GM23248 (cell line): ENCODE results near the gene SERPINC1. TPM values are rescaled to one million over a fixed set of nuclear protein-coding genes. Genes with fewer than 3 reads are reported as not detected.

ENCODE experiments used
- DNase-seq: peaks from one replicate; pipeline ENCODE4 v3.0.0-alpha.2; 2015
- H2AFZ ChIP-seq: fragments of 200-600 bp; sonication (generic); 2 replicates; pipeline ENCODE4 v1.6.1; 2016; ENCODE audit warnings: antibody characterized with exemption
- H3F3A ChIP-seq: fragments of 200-600 bp; sonication (generic); 2 replicates; pipeline ENCODE4 v1.6.1; 2016; ENCODE audit warnings: mild to moderate bottlenecking, antibody characterized with exemption, mixed run types; ENCODE audit not compliant: insufficient read depth
- H3K27ac ChIP-seq: fragments of 200-600 bp; sonication (generic); 2 replicates; pipeline ENCODE4 v1.5.1; 2016; ENCODE audit warnings: mild to moderate bottlenecking
- H3K27me3 ChIP-seq: fragments of 200-600 bp; sonication (generic); replicated peaks from 2 replicates; pipeline ENCODE4 v1.6.1; 2016; ENCODE audit warnings: mild to moderate bottlenecking; ENCODE audit not compliant: insufficient read depth
- H3K36me3 ChIP-seq: fragments of 200-600 bp; sonication (generic); 2 replicates; pipeline ENCODE4 v1.6.1; 2016; ENCODE audit warnings: low read depth, mild to moderate bottlenecking
- H3K4me1 ChIP-seq: fragments of 200-600 bp; sonication (generic); 2 replicates; pipeline ENCODE4 v1.6.1; 2016; ENCODE audit warnings: mild to moderate bottlenecking; ENCODE audit not compliant: insufficient read depth
- H3K4me2 ChIP-seq: fragments of 200-600 bp; sonication (generic); one replicate; pipeline ENCODE4 v1.6.1; 2016; ENCODE audit warnings: mild to moderate bottlenecking; ENCODE audit not compliant: unreplicated experiment
- H3K4me3 ChIP-seq: fragments of 200-600 bp; sonication (generic); 2 replicates; pipeline ENCODE4 v1.5.1; 2016; ENCODE audit warnings: mild to moderate bottlenecking
- H3K79me2 ChIP-seq: fragments of 200-600 bp; sonication (generic); 2 replicates; pipeline ENCODE4 v1.6.1; 2016; ENCODE audit warnings: mild to moderate bottlenecking; ENCODE audit not compliant: insufficient read depth
- H3K9ac ChIP-seq: fragments of 200-600 bp; sonication (generic); 2 replicates; pipeline ENCODE4 v1.6.1; 2016; ENCODE audit warnings: mild to moderate bottlenecking
- H3K9me2 ChIP-seq: fragments of 200-600 bp; sonication (generic); 2 replicates; pipeline ENCODE4 v1.6.1; 2016; ENCODE audit warnings: mixed run types, mild to moderate bottlenecking, moderate library complexity; ENCODE audit not compliant: insufficient read depth
- H3K9me3 ChIP-seq: fragments of 200-600 bp; sonication (generic); one replicate; pipeline ENCODE4 v1.6.1; 2017; ENCODE audit warnings: low read depth
- H4K20me1 ChIP-seq: fragments of 200-600 bp; sonication (generic); 2 replicates; pipeline ENCODE4 v1.6.0; 2016; ENCODE audit not compliant: insufficient read depth
- EZH2 ChIP-seq: fragments of 200-600 bp; sonication (generic); IDR thresholded peaks from 2 replicates; pipeline ENCODE4 v1.6.1; 2018; ENCODE audit warnings: antibody characterized with exemption, mild to moderate bottlenecking; ENCODE audit not compliant: insufficient read depth, poor library complexity, severe bottlenecking
- EZH2phosphoT487 ChIP-seq: fragments of 200-600 bp; sonication (generic); IDR thresholded peaks from 2 replicates; pipeline ENCODE4 v1.6.1; 2018; ENCODE audit warnings: antibody characterized with exemption, moderate library complexity, mild to moderate bottlenecking, low read depth; ENCODE audit not compliant: insufficient read depth
- WGBS, 2 experiments: methylation state at CpG; one replicate each; pipeline ENCODE4 v1.1.6; 2015 to 2017; ENCODE audit warnings: low lambda C conversion rate in 2 of 2, low coverage in 1 of 2; ENCODE audit errors: missing lambda C conversion rate in 2 of 2; 5-methylcytosine and 5-hydroxymethylcytosine counted together
- in situ Hi-C: fragments of 300-500 bp; cut with MboI; formaldehyde crosslinking; loops from 2 replicates; pipeline ENCODE4 v1.15.0; 2020
- polyA plus RNA-seq: library from polyadenylated mRNA; unstranded; fragments of >200 nt; fragmentation: Nextera tagmentation; extraction: Ambion mirVana; gene quantifications from 2 replicates; pipeline ENCODE4 v1.2.1, GENCODE V29; 2016
- total RNA-seq: library from RNA; depleted of rRNA; stranded (reverse); fragments of >200 nt; shearing (Covaris generic); gene quantifications from 2 replicates; pipeline ENCODE4 v1.2.3, GENCODE V29; 2014

The SERPINC1 gene
- total and polyA plus RNA-seq, 2 experiments from 2014 or later, result not detected

DNA sequence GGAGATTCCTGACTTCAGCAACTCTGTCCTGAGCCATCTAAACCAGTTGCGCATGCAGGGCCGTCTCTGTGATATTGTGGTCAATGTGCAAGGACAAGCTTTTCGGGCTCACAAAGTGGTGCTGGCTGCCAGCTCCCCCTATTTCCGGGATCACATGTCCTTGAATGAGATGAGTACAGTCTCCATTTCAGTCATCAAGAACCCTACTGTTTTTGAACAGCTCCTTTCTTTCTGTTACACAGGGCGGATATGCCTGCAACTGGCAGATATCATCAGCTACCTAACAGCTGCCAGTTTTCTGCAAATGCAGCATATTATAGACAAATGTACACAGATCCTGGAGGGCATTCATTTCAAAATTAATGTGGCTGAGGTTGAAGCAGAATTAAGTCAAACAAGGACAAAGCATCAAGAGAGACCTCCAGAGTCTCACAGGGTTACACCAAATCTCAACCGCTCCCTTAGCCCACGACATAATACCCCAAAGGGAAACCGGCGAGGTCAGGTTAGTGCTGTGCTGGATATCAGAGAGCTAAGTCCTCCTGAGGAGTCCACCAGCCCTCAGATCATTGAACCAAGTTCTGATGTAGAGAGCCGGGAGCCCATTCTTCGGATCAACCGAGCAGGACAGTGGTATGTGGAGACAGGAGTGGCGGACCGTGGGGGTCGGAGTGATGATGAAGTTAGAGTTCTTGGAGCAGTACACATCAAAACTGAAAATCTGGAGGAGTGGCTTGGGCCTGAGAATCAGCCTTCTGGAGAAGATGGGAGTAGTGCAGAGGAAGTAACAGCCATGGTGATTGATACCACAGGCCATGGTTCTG, 46.7 kb downstream of the SERPINC1 start:
- in situ Hi-C loops, result no loop called here

DNA sequence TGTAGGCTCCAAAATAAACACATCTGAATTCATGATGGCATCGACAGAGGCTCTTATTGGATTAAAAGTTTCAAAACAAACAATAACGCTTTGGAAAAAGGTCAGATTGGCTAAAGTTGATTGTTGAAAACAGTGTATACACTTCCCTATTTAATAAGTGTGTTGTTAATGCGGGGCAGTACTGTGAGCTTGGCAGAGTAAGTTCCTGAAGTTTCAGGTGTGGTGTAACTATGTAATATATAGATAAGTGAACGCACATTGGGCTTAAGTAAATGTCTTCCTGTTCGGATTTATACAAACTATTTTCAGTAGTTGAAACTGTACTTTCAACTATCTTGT, 48.1 kb downstream of the SERPINC1 start:
- no peaks in the 10 kb centered on the region for H3K9me2 ChIP-seq
- peaks cover 53% of the 10 kb centered on the region for H3K79me2 ChIP-seq

More for the DNA sequence above, 46.7 kb downstream of the SERPINC1 start:
- Histone ChIP-seq H3F3A (peaks cover 35% of the 10 kb centered on the region), H4K20me1 (peaks cover 16% of the 10 kb centered on the region), H3K4me3 (no peak overlapping the region), H3K79me2 (peaks cover 47% of the 10 kb centered on the region), H2AFZ (no peak overlapping the region), H3K9ac (no peak overlapping the region), H3K27me3 (no peaks in the 10 kb centered on the region), H3K4me1 (peaks cover 19% of the 10 kb centered on the region; the same call in 1 of the 2 replicates), H3K9me2 (no peaks in the 10 kb centered on the region), H3K9me3 (no peaks in the 10 kb centered on the region), H3K4me2 (no peak overlapping the region), H3K27ac (no peak overlapping the region), H3K36me3 (peaks cover 25% of the 10 kb centered on the region)
- no peak for DNase-seq
- 88 to 92% methylated on average over 15 of the region's 15 CpGs for WGBS, 2 experiments
- TF ChIP-seq EZH2phosphoT487 (no peak), EZH2 (no peak)

GRCh38 chr1:173868266-173869020, 48.7 kb downstream of the SERPINC1 start, which contains the start of gene ZBTB37:
Gene ZBTB37 (plus strand): TSS chr1:173868380. CDS start chr1:173870226, 1,846 bp downstream.
- H2AFZ ChIP-seq, result peak within 1 kb of the TSS; percentile 85
- H3K9me2 ChIP-seq, result no peaks in the 10 kb centered on the region
- peaks cover 45% of the 10 kb centered on the region for H3K36me3 ChIP-seq
- H4K20me1 ChIP-seq, result peaks cover 19% of the 10 kb centered on the region
- no peaks in the 10 kb centered on the region for H3K27me3 ChIP-seq
- peaks cover 26% of the 10 kb centered on the region; the same call in 1 of the 2 replicates for H3K4me1 ChIP-seq
- TF ChIP-seq EZH2, result no peak
- TF ChIP-seq EZH2phosphoT487, result no peak
- peak within 1 kb of the TSS; percentile 85 for H3K27ac ChIP-seq
- H3K4me3 ChIP-seq, result peak within 1 kb of the TSS; percentile 93
- 2% methylated on average over 28 to 53 of the region's 53 CpGs for WGBS, 2 experiments
- peak; percentile 74 for DNase-seq
- H3K4me2 ChIP-seq, result peak within 1 kb of the TSS; percentile 98
- peaks cover 55% of the 10 kb centered on the region for H3F3A ChIP-seq
- in situ Hi-C loops, result no loop called here
- peak within 1 kb of the TSS; percentile 94 for H3K9ac ChIP-seq
- no peaks in the 10 kb centered on the region for H3K9me3 ChIP-seq
- peaks cover 53% of the 10 kb centered on the region for H3K79me2 ChIP-seq

More for the DNA sequence above, 48.1 kb downstream of the SERPINC1 start:
- Histone ChIP-seq H3K4me3 (peak overlapping the region; percentile 93), H3K9ac (peak overlapping the region; percentile 94), H3F3A (peaks cover 50% of the 10 kb centered on the region), H3K4me2 (peak overlapping the region; percentile 94), H3K9me3 (no peaks in the 10 kb centered on the region), H3K27ac (peak overlapping the region; percentile 85), H3K4me1 (peaks cover 26% of the 10 kb centered on the region; the same call in 1 of the 2 replicates), H2AFZ (peak overlapping the region; percentile 85), H3K36me3 (peaks cover 40% of the 10 kb centered on the region), H3K27me3 (no peaks in the 10 kb centered on the region), H4K20me1 (peaks cover 19% of the 10 kb centered on the region)
- no peak for DNase-seq
- TF ChIP-seq EZH2phosphoT487 (no peak), EZH2 (no peak)
- in situ Hi-C loops, result no loop called here
- WGBS, 2 experiments, result 1 to 2% methylated on average over 5 of the region's 5 CpGs

DNA sequence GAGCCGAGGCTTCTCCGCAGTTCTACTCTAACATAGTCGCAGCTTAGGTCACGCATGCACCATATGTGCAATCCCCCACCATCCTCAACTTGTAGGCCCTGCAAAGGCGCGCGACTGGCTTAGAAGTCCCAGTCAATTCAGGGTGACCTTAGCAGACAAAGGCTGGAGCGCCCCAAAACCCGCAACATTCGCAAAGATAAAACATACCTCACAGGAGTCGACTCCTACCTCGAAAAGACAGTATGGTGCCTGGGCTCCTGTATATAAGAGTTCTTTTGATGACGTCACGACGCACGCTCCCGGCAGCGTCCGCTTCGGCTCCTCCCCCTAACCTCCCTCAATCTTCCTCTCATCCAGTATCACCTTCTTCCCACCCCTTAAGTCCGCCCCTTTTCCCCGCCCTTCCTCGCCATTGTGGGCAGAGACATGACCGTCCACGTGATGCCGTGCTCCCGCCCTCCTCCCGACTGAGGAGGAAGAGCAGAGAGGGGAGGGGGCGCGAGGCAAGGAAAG, 49.3 kb downstream of the SERPINC1 start, which contains the start of gene GAS5:
TSS of gene GAS5 (minus strand) at position 237 of the 513 bp plus-strand sequence.
- Histone ChIP-seq H3K27me3 (no peaks in the 10 kb centered on the region), H3K27ac (peak within 1 kb of the TSS; percentile 85), H2AFZ (peak within 1 kb of the TSS; percentile 85), H3K4me3 (peak within 1 kb of the TSS; percentile 93), H3K4me1 (peaks cover 26% of the 10 kb centered on the region; the same call in 1 of the 2 replicates), H3F3A (peaks cover 62% of the 10 kb centered on the region), H3K4me2 (peak within 1 kb of the TSS; percentile 98), H4K20me1 (peaks cover 19% of the 10 kb centered on the region), H3K79me2 (peaks cover 49% of the 10 kb centered on the region), H3K9ac (peak within 1 kb of the TSS; percentile 94), H3K36me3 (peaks cover 52% of the 10 kb centered on the region), H3K9me3 (no peaks in the 10 kb centered on the region), H3K9me2 (no peaks in the 10 kb centered on the region)
- peak; percentile 99 for DNase-seq
- in situ Hi-C loops, result no loop called here
- TF ChIP-seq EZH2phosphoT487 (no peak), EZH2 (no peak)
- 1 to 2% methylated on average over 28 to 30 of the region's 30 CpGs for WGBS, 2 experiments
